ENCODE measurements around the gene DLG2. TPM values are rescaled to one million over a fixed set of nuclear protein-coding genes. Genes with fewer than 3 reads are reported as not detected.

Gene DLG2
- total RNA-seq, 1 donor from 2014 or later = 5.9 TPM

DNA sequence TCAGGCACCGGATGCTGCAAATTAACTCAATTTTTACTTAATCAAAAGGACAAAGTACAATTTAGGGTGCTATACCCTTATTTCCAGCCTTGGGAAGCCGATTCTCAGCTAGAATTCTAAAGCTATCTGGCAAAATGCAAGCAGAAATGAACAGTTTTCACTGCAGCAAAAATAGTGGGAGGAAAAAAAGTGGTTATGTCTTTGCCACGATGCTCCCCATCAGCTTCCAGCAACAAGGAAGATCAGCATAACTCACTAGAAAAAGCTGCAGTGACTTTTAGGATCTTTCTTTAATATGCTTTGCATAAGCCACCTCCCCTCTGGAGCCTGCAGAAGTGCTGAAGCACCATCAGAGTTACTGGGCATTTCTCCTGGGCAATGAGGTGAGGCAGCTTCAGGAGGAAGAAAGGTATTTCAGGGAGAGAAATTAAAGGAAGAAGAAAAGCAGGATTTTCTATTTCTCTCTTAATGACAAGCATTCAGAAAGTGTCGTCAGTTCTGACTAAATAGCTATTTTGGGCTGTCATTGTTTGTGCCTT is 702.9 kb downstream of the DLG2 start:
- Mint-ChIP-seq H3K4me3 (no peak overlapping the region), H3K27me3 (peaks cover 24% of the 10 kb centered on the region), H3K27ac (no peak overlapping the region), H3K4me1 (ENCODE audit: unreplicated experiment) (peaks cover 24% of the 10 kb centered on the region), H3K36me3 (no peaks in the 10 kb centered on the region), H3K9me3 (no peaks in the 10 kb centered on the region)
- no peak for TF ChIP-seq CTCF (conservative IDR thresholded peaks at IDR 0.05)
- DNase-seq (ENCODE audit: extremely low spot score, unreplicated experiment) = no peak

- Mint-ChIP-seq H3K4me3 (no peak overlapping the region), H3K27me3 (peaks cover 24% of the 10 kb centered on the region), H3K27ac (no peak overlapping the region), H3K9me3 (no peaks in the 10 kb centered on the region), H3K36me3 (no peaks in the 10 kb centered on the region), H3K4me1 (ENCODE audit: unreplicated experiment) (peaks cover 24% of the 10 kb centered on the region)
- no peak for TF ChIP-seq CTCF (conservative IDR thresholded peaks at IDR 0.05)
- no peak for DNase-seq (ENCODE audit: extremely low spot score, unreplicated experiment)
Observed at GRCh38 chr11:84923489-84923888, 703.7 kb downstream of the DLG2 start.

GRCh38 chr11:84922836-84923235 is 704.3 kb downstream of the DLG2 start:
- Mint-ChIP-seq H3K27me3 (peaks cover 24% of the 10 kb centered on the region), H3K4me1 (ENCODE audit: unreplicated experiment) (peaks cover 24% of the 10 kb centered on the region), H3K36me3 (no peaks in the 10 kb centered on the region), H3K4me3 (peak overlapping the region; percentile 75), H3K27ac (no peak overlapping the region), H3K9me3 (no peaks in the 10 kb centered on the region)
- no peak for DNase-seq (ENCODE audit: extremely low spot score, unreplicated experiment)
- no peak for TF ChIP-seq CTCF (conservative IDR thresholded peaks at IDR 0.05)

- H3K4me1 Mint-ChIP-seq (ENCODE audit: unreplicated experiment) = peaks cover 24% of the 10 kb centered on the region
- H3K27me3 Mint-ChIP-seq = peaks cover 24% of the 10 kb centered on the region
- H3K4me3 Mint-ChIP-seq = peak overlapping the region; percentile 75
- no peak for TF ChIP-seq CTCF (conservative IDR thresholded peaks at IDR 0.05)
- no peaks in the 10 kb centered on the region for H3K36me3 Mint-ChIP-seq
- no peak overlapping the region for H3K27ac Mint-ChIP-seq
- no peak for DNase-seq (ENCODE audit: extremely low spot score, unreplicated experiment)
- H3K9me3 Mint-ChIP-seq = no peaks in the 10 kb centered on the region
Observed at GRCh38 chr11:84922212-84922805, 704.8 kb downstream of the DLG2 start.

GRCh38 chr11:84914511-84914910 is 712.6 kb downstream of the DLG2 start:
- Mint-ChIP-seq H3K36me3 (peaks cover 3% of the 10 kb centered on the region), H3K27me3 (no peaks in the 10 kb centered on the region), H3K4me1 (ENCODE audit: unreplicated experiment) (no peaks in the 10 kb centered on the region), H3K27ac (no peak overlapping the region), H3K4me3 (no peak overlapping the region), H3K9me3 (no peaks in the 10 kb centered on the region)
- no peak for TF ChIP-seq CTCF (conservative IDR thresholded peaks at IDR 0.05)
- no peak for DNase-seq (ENCODE audit: extremely low spot score, unreplicated experiment)
